GM18502 (cell line): ENCODE measurements around the gene OBI1.

ENCODE experiments used
- ATAC-seq: cut with Tn5 transposase; IDR thresholded peaks from one replicate; pipeline ENCODE4 v1.9.1; 2021; ENCODE audit warnings: mild to moderate bottlenecking; ENCODE audit not compliant: unreplicated experiment, poor library complexity

The OBI1 gene

DNA sequence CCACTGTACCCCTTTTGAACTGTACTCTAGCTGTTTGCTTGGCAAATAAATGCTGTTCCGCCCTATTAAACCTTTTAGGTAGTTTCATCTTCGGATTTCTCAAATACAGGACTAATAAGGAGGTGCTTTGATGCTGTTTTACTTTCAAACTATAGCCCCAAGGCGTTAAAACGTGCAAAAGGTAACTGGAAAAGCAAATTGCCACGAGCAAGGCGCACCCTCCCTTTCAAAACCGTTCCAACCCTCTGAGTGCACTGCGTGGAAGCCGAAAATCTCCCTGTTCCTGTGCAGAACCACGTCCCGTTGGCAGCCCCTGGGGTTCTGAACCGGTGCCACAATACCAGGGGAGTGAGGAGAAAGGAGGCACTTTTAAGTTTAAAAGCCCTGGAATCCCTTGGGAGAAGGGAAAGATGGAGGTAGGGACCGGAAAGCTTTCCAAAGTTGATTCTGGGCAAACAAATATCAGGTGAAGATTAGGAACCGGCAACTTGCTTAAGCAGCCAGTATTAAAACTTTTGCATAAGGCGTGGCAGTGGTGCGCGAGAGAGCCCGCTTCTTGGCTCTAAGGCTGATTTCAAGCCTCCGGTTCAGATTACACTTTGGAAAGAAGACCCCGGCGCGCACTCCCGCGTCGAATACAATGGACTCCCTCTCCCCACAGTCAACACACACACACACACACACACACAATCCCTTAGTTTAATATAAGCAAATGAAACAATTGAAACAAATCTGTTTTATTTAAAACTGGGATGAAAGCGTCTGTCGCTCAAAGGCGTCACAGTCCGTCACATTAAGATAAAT lies 65.1 kb downstream of the OBI1 start:
- no peak for ATAC-seq

DNA sequence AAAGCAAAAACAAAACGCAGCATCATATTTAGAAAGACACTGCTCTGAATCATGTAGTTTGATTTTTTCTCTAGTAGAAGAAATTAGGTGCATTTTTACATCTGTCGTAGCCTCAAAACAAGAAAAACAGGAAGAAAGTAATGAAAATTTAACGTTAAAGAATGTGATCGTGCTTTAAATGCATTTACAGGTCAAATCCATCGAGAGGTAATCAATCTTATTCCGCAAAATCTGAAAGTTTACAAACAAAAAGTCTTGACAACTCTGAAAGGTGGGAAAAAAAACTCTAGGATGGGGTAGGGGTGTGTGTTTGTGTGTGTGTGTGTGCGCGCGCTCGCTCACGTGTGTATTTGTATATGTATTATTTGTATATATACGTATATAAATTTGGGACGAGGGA lies 65.8 kb downstream of the OBI1 start:
- ATAC-seq: no peak

DNA sequence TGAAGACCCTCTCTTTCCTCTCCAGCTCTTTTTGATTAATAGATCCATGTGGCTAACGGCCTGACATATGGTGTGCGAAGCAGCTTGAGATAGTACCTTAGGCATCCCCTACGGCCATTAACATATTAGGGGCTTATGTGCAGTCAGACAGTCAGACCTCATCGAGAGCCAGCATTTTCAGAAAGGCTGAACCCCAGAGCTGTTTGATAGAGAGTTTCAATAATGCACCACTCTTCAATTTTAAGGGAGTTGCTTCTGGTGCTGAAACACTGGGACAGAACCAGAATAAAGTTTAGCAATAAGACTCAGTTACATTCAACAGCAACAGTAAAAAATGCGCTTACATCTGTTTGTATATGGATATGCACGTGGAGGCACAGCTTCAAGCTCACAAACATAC lies 66.4 kb downstream of the OBI1 start:
- no peak for ATAC-seq

DNA sequence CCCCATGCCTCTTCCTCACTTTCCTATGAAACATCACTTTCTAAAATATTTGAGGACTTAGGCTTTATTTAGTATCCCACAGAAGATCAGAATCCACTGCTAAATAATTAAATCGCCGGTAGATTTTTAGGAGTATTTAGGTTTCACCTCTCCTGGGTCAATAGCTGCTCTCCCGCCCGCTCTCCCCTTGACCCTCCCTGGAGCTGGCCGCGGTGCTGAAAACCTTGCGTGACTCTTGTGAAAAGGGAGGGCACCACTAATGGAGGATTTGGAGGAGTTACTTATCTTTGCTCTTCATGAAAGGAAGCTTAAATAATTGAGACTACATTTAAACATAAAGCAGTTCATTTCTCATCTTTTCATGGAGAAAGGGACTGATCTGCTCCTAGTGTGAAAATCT lies 69.7 kb downstream of the OBI1 start:
- ATAC-seq: no peak

DNA sequence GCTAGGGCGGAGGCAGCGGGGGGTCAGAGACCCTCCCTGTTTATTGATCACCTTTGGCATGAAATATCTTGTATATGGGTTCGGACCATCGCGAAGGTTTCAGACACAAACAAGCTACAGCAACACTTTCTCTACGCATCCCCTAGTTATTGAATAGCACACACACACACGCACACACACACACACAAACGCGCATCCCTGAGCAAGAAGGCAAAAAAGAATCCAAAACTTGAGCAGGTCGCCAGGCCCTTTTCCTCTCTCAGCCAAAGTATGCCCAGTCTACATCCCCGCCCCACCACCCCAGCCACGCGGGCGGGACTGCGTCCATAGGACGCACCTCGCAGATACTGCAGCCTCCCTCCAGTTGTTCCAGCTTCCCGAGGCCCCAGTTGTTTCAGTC lies 71.6 kb downstream of the OBI1 start:
- ATAC-seq: no peak

DNA sequence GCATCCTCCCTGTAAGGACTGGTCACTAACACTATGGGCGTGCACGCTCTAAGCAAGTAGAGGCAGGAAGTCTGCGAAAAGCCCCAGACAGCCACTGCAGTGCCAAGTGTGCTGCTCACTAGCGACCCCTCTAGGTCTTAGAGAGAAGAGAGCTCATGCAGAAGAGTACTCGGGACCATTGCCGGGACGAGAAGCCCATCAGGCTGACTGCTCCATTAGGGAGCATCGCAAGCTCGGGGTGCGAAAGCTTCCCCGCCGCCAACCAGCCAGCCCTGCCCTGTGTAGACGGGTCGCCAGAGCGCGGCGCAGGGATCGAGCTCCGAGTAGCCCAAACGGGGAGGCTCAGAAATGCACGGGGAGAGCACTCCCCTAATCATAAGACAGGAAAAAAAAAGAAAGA lies 72.2 kb downstream of the OBI1 start:
- peak; percentile 62 for ATAC-seq

DNA sequence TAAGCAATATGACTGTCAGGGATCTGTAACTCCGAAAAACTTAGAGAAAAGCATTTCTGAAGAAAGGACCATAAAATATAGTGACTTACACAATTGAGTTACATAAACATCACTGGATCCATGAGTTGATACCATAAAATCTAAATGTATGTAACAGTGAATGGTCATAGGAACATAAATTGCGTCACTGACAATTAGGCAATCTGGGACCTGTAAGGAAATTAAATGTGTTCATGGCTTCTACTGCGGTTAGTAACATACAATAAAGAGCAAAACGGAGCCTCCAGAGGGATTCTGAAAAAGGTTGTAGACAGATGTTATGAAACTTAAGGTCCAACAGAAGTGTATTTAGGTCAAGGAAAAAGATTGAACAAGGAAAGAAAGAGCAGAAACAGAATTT lies 82.7 kb downstream of the OBI1 start:
- ATAC-seq: no peak

DNA sequence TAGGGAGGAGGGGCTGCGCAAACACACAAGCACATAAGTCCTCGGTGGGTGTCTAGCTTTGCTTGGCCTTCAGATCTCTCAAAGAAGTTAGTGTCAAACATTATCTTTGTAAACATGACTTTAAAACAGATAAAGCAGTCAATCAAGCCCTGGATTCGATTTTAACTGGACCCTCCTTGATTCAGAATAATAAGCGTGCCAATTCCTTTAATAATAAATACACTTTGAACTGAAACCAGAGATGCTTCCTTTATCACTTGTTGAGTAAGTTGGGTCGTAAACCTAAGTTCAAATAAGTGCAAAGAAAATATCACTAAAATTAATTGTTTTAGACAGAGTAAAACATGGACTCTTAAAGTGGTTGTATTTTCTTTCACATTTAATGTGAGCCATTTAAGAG lies 86.5 kb downstream of the OBI1 start:
- ATAC-seq: no peak

DNA sequence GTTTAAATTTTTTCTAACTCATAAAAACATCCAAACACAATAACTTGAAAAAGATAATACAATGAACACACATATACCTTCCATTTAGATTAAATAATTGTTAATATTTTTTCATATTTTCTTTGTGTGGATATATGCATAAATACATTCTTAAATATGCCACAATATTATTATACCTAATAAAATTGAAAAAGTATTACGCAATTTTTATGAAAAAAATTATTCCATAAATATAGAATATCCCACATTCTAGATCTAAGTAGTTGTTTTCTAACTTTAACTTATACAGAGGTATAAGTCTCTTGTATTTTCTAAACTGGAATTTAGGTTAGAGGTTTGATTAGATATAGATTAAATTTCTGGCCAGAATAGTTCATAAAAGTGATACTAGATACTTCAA lies 89.9 kb downstream of the OBI1 start:
- no peak for ATAC-seq

DNA sequence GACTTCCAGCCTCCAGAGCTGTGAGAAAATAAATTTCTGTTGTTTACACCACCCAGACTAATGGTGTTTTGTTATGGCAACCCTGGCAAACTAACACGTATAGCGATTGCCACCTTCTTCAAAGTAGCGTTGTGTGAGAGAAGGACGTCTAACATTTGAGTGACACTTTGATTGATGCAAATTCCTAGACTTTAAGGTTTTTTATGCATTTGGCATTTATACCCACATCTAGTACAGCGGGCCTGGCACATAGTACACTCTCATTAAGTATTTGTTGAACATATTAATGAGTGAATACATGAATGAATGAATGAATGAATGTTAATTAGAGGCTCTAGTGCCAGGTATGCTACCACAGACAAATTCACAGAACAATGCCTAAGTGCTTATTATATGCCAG lies 92.3 kb downstream of the OBI1 start:
- no peak for ATAC-seq
